SKM-1 treated with dmso at 0.1 percent for 144 hours (cell line): ENCODE results near the gene PHYHD1.
"Not testable (repeated sequence)": the region's sequence is repeated elsewhere in the genome, so short reads cannot be mapped to it uniquely, and the experiment has no call there.

Experiments used
- DNase-seq: peaks from one replicate; lab custom pipeline; 2025; ENCODE audit not compliant: unreplicated experiment; lab: John Stamatoyannopoulos, UW

PHYHD1 gene

DNA sequence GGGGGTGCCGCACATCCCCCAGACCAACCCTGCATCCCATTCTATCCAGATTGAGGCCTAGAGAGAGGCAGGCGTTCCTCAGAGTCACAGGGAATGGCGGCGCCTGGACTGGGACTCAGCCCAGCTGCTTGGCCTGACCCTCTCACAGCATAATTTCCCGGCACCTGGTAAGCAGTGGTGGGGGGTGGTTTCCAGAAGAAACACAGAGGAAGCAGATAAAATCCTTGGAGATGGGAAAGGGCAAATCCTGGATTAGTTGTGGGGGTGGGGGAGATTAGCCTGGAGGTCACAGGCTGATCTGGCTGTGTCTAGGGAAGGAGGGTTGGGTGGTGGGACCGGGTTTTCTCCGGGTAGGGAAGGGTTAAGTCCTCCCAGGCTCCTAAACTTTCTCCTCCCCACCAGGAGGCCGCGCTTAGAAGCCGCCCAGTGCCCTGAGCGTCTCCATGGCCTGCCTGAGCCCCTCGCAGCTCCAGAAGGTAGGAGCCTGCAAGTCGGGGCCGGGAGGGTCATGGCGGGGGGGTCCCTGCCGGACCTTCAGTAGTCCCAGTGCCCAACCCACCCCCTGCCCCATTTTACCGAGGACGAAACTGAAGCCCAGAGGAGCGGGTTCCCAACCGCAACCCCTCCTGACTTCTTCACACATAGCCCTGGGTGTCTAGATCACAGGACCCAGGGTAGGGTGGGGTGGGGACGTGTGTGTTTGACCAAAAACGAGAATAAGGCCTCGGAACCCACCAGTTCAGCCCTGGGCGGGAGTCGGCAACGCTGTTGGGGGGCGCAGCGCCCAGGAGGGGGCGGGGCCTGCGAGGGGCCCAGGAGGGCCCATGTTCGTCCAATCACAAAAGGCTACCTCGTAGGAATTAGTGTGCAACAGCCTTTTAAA is 1.3 kb downstream of the PHYHD1 start:
- DNase-seq: no peak

DNA sequence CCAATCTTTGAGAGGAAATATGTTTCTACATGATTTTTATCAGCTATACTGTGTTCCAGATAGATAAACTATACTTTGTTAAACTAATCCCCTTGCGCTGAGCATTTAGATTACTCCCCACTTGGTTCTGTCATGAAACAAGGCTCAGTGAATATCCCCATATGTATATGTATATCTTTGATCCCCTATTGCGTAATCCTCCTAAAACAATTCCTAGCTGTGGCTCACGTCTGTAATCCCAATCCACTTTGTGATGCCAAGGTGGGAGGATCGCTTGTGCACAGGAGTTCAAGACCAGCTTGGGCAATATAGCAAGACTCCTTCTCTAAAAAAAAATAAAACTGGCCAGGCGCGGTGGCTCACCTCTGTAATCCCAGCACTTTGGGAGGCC is 2.7 kb downstream of the PHYHD1 start:
- no peak for DNase-seq

DNA sequence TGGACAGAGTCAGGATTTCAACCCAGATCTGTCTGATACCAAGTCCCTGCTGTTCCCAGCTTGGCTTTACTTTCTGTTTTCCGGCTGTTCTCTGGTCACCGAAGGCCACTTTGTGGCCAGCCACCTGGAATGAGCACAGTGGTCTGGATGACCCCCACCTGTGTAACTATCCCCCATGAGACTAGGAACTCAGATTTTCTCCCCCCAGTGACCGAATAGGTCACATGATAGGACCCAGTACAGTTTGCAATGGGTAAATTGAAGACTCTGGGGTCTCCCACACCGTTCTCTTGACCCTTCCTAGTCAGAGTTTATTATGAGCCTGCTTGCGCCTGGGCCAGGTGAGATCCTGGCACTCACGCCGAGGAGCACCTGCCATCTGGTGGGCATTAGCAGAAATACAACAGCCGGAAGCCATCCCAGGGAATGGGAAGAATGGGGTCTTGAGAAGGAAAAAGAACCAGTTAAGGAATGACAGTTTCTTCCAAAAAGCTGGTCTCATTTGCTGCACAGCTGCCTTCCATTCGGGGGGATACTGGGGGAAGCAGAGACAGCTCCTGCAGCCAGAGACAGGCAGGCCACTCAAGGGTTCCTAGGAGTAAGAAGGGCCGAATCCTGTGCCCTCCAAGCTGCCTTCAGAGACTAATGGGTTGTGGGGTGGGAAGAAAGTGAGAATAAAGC is 7.1 kb downstream of the PHYHD1 start:
- DNase-seq: no peak

DNA sequence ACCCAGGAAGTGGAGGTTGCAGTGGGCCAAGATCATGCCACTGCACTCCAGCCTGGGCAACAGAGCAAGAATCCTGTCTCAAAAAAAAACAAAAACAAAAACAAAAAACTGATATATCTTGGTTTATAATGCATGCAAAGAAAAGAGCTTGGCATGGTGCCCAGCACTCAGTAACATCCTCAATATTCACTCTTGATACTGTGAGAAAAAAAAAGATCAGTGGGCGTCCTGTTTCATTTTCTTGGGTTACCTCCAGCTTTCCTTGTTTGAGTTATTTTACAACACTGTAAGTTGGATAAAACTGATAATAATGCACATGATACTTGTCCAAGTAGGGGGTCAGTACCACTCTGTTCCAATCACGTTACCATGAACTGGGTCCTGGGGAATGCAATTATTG is 7.8 kb downstream of the PHYHD1 start:
- no peak for DNase-seq

DNA sequence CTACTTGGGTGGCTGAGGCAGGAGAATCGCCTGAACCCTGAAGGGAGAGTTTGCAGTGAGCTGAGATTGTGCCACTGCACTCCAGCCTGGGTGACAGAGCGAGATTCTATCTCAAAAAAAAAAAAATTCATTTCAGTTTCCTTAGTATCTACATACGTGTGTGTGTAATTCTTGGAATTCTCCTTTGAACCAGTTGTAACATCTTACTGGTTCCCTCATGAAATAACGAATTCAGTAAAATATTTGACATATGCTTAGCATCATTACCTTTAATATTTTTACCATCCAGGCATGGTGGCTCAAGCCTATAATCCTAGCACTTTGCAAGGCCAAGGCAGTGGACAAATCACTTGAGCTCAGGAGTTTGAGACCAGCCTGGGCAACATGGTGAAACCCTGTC is 8.8 kb downstream of the PHYHD1 start:
- no peak for DNase-seq

DNA sequence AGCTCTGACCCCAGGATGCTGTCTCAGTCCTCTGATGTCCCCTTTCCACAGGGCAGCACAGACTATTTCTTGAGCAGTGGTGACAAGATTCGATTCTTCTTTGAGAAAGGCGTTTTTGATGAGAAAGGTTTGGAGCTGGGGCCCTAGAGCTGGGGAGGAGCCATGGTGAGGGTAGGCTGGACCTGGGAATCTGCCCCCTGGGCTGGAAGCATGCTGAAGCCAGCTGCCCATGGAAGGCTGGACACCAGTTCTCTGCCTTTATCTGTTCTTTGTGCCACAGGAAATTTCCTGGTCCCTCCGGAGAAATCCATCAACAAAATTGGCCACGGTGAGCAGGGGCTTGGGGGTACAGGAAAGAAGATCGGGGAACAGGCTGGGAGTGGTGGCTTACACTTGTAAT is 12.9 kb downstream of the PHYHD1 start:
- no peak for DNase-seq

DNA sequence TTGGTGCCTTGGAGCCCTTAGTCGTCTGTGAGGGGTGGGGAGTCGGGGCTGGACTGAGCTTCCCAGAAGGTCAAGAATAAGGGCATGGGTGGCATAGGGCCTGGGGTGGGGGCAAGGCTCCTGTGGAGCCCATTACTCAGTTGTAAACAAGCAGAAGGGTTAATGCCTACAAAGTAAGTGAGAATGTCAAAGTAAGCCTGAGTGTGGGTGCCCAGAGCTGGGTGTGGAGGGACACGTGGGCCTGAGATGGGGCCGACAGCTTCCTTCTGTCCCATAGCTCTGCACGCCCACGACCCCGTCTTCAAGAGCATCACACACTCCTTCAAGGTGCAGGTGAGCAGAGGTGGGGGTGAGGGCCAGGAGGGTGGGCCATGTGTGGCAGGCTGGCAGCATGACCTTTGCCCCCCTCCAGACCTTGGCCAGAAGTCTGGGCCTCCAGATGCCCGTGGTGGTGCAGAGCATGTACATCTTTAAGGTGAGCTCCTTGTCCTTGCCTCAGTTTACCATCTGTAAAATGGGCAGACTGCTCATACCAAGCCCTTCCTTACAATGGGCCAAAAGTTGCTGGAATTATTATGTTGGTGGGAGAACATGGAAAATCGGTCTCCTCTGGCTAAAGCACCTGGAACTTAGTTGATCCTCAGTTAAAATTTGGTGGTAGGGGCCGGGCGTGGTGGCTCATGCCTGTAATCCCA is 15.5 kb downstream of the PHYHD1 start:
- DNase-seq: no peak

DNA sequence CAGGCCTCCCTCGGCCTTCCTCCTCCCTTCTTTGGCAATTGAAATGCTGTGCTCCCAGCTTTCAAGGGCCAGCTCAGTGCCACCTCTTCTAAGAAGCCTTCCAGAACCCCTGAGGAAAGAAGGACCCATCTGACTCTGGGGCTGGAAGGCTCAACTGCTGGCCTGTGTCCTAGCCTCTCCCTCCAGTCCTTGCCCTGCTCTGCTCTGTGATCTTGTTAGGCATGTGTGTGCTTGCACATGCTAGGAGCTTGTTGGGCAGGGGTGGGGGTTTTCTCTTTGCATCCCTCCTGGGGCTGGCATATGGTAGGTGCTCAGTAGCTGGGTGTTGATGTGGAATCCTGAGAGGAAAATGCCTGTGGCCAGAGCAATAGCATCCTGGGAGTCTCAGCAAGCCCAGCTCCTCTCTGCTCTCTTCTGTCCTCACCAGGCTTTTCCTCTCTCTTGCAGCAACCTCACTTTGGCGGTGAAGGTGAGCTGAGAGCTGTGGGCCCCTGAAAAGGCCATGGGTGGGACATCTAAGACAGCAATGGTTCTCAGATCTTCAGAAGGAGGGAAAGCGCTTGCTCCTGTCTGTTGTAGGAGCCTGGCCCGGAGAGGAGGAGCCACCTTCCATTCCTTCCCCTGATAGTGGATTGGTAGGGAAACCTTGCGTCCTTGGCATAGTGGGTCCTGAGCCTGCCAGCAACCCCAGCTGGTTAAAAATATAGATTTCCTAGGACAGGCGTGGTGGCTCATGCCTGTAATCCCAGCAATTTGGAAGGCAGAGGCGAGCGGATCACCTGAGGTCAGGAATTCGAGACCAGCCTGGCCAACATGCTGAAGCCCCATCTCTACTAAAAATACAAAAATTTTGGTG is 16.8 kb downstream of the PHYHD1 start:
- DNase-seq: no peak

DNA sequence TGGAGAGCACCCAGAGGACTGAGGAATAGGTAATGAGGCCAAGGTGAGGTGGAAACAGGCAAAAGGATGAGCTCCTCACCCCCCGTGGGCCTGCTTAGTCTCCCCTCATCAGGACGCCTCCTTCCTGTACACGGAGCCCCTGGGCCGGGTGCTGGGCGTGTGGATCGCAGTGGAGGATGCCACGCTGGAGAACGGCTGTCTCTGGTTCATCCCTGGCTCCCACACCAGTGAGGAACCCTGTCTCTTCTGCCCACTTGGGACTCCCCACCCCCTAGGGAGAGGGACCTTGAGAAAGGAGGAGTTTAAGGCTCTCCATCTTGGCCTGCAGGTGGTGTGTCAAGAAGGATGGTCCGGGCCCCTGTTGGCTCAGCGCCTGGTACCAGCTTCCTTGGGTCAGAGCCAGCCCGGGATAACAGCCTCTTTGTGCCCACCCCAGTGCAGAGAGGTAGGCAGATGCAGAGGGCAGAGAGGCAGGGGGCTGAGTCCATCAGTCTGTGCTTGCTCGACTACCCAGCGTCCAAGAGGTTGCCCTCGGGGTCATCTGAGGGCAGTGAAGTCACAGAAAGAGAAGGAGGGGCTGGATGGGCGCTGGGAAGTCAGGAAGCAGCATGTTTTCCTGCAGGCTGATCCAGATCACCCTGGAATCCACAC is 19.6 kb downstream of the PHYHD1 start:
- DNase-seq: no peak

DNA sequence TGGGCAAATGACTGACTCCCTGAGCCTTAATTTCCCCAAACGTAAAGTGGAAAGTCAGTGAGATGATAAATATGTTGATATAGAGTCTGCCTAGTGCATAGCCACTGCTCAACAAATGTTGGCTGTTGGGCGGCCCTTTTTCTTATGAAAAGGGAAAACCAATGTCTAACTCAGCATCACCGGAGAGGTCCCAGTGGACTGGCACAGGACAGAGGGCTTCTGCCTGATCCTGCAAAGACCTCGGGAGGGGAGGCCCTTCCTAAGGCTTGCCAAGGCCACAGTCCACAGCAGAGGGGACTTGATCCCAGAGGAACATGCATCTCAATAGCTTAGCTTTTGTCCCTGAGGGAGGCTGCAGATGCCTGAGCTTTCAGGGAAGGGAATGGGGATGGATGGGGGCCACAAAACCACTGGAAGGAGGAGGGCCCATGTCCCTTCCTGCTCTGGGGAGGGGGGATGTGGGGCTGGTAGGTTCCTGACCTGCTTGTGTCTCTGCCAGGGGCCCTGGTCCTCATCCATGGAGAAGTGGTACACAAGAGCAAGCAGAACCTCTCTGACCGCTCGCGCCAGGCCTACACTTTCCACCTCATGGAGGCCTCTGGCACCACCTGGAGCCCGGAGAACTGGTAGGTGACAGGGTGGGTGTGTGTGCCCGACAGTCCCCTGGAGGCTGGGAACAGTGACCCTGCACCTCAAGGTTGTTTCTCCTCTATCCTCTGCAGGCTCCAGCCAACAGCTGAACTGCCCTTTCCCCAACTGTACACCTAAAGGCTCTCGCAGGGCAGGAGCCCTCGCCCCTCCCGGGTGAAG is 20.4 kb downstream of the PHYHD1 start:
- no peak for DNase-seq

DNA sequence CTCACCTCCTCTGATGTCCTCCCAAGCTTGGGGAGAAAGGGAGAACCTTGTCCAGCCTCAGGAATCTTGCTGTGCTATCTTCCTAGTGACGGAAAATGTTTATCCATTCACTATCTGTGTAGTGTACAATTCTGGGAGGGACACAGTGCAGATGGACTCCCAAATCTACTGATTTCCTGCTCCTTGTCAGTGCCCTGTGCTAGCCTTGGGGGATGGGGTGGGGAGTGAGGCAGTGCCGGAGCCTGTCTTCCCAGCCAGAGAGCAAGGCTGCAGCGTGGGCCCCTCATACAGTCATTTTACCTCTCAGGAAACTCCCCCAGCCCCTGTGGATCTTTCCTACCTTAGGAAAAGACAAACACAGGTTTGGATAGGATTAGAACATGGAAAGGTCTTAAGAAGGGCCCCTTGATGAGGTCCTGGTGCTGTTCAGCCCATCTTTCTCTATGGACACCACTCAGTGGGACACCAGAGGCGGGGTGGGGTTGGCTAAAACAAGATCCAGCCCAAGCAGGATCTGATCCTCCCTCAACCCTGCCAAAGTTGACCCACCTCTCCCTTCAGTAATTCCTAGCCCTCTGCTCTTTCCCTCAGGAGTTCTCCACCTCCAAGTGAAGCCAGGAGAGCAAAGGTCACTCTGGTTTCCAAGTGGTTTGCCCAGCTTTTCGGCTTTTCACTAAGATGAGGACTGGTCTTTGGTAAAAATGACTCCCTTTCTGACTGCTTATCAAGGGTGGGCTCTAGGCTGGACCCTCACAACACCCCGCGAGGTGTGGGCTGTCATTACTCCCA is 23.2 kb downstream of the PHYHD1 start:
- no peak for DNase-seq

DNA sequence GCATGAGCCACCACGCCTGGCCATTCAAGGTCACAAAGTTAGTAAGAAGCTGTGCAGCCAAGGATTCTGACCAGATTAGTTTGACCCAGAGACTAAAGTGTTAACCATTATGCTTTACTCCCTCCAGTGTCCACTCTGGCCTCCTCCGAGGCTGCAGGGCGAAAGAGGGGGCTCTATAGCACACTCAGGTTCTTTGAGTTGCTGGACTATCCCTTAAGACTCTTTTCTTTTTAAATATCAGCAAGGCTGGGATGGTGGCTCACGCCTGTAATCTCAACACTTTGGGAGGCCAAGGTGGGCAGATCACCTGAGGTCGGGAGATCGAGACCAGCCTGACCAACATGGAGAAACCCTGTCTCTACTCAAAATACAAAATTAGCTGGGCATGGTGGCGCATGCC is 24.2 kb downstream of the PHYHD1 start:
- not testable (repeated sequence) for DNase-seq

DNA sequence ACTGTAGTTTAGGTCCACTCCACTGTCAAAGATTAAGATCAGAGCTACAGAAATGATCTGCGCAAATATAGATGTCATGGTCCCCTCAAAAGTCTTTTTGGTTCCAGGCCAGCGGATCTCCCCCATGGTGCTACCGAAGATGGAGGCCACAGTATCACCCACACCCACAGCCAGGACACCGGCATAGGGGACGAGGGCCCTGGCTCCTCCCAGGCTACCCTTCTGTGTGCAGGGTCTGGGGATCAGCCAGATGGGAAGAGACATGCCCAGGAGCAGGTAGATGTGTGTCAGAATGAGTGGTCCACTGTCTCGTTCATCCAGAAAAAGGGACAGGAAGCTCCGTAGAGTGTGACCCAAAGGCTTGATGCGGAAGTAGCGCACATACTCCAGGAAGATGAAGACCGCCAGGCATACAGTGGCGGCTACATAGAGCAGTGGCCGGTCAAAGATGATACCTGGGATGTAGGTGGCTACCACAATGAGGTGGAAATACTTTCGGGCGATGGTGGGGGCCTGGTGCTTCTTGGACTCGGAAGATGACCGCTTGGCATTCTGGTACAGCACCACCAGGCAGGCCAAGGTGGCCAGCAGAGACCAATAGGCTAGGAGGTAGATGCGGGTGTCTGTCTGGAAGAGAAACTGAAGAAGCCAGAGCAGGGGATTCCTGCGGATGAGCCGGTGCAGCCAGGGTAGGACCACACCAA is 25.2 kb downstream of the PHYHD1 start:
- no peak for DNase-seq

DNA sequence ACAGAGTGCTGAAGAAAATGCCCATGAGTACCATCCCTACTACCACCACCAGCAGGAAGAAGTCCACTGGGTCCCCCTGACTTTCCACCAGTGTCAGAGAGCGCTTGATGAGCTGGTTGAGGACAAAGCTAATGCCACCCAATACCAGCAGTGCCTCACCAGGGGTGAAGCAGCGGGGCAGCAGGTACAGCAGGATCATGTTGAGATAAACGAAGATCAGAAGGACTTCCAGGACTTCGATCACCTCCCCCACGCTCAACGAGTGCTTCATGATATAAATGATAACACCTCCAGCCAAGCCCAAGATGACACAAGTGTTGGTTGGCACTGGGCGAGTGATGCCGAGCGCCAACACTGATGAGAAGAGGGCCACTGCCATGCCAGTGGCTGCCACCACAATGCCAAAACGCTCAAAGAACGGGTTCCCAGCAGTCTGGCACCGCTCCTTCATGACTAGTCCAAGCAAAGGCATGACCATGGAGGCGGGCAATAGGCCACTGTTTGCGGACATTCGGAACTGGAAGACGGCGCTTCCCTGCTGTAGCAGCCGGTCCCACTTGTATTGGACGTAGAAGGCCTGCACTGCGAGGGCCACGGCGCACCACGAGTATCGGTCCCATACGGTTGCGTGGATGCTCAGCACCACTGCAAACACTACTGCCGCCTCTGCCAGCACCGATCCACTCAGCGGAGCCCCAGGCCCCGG is 25.9 kb downstream of the PHYHD1 start:
- no peak for DNase-seq

DNA sequence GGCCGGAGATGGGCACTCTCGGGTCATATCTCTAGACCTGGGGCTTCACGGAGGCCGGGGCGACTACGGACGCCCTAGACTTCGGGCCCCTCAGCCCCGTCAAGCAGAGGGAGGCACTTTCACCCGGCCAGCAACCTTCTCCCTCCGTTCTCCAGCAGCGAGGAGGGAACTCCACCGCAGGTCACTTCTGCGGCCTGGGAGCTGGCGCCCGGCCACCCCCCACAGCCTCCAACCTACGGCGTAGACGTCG is 26.4 kb downstream of the PHYHD1 start:
- DNase-seq: no peak

DNA sequence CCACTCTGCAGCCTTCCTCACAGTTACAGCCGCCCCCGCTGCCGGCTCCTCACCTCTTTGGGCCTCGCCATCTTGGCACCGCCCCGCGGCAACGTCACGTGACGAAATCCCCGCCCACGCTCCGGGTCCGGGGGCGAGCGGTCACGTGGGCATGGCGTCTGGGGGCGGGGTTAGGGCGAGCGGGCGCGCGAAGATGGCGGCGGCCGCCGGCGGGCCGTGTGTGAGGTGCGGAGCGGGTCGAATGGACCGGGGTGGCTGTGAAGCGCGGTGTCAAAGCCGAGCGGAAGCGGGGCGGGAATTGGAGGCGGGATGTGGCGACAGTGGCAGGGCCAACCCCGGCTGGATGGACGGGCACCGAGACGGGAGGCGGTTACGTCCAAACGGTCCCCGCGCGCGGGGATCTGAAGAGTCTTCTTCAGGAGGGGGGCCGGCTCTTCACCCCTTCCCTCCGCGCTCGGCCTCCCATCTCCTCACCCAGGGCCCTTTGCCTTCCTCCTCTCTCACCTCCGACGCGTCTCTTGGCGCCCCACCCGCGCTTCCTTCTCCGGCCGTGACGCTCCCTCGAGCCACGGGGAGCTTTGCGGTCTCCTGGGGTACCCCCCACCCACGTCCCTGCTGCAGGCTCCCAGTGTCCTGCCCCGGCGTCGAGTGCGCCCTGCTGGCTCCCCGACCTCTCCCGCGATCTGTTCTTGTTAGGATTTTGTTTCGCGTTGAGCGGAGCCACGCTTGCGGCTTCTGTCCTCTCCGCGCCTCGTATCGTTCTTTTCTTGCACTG is 26.9 kb downstream of the PHYHD1 start, which contains the start of the genes DOLK and NUP188:
DOLK (minus strand) TSS at position 77 of the 775 bp plus-strand sequence. CDS start 300 bp downstream, outside the sequence.
NUP188 (plus strand) TSS at position 173 of the 775 bp plus-strand sequence; CDS start at position 194, 21 bp downstream.
- DNase-seq: peak; percentile 75

DNA sequence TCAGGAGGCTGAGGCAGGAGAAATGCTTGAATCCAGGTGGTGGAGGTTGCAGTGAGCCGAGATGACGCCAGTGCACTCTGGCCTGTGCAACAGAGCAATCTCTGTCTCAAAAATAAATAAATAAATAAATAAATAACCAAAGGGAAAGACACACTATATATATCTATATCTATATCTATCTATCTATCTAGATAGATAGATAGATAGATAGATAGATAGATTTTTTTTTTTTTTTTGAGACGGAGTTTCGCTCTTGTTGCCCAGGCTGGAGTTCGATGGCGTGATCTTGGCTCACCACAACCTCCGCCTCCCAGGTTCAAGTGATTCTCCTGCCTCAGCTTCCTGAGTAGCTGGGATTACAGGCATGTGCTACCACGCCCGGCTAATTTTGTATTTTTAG is 40.6 kb downstream of the PHYHD1 start:
- DNase-seq: not testable (repeated sequence)
